ENCODE results near the gene RIN3. TPM values are rescaled to one million over a fixed set of nuclear protein-coding genes. Genes with fewer than 3 reads are reported as not detected.
A peak's percentile ranks its signal among the peaks of the same experiment; 100 is the strongest.

Gene RIN3
- total RNA-seq, 1 experiment from 2014 or later: 10.9 TPM

DNA sequence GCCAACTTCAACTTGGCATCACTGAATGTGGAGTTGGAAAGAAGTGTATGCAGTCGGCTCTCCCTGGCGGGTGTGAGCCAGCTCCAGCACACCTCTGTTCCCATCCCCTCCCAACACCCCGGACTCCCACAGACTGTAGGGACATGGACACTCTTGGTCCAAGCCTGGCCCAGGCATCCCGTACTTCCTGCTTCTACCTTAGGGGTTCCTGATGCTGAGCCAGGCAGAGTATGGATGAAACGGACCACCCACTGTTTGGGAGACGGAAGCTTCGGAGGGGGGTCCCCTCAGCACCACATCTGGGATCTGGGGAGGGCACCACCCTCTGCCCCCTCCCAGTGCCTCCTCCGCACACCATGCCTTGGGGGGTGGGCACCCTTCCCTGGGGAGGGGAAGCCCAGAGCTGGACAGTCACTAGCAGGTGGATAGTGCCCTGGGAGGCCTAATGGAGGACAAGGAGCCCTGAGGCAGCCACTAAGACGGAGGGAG, 172.9 kb downstream of the RIN3 start:
- TF ChIP-seq TCF7L2 (IDR thresholded peaks at IDR 0.05; ENCODE audit: low read depth, low read length) (no peak), POLR2AphosphoS5 (IDR thresholded peaks at IDR 0.05; ENCODE audit: low read depth, low read length) (no peak), SIN3A (IDR thresholded peaks at IDR 0.05; ENCODE audit: borderline replicate concordance, insufficient read depth, low read depth, low read length) (no peak)
- TF ChIP-seq, protein P1, sequence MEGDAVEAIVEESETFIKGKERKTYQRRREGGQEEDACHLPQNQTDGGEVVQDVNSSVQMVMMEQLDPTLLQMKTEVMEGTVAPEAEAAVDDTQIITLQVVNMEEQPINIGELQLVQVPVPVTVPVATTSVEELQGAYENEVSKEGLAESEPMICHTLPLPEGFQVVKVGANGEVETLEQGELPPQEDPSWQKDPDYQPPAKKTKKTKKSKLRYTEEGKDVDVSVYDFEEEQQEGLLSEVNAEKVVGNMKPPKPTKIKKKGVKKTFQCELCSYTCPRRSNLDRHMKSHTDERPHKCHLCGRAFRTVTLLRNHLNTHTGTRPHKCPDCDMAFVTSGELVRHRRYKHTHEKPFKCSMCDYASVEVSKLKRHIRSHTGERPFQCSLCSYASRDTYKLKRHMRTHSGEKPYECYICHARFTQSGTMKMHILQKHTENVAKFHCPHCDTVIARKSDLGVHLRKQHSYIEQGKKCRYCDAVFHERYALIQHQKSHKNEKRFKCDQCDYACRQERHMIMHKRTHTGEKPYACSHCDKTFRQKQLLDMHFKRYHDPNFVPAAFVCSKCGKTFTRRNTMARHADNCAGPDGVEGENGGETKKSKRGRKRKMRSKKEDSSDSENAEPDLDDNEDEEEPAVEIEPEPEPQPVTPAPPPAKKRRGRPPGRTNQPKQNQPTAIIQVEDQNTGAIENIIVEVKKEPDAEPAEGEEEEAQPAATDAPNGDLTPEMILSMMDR (IDR thresholded peaks at IDR 0.05): no peak
- TF ChIP-seq, protein P2, sequence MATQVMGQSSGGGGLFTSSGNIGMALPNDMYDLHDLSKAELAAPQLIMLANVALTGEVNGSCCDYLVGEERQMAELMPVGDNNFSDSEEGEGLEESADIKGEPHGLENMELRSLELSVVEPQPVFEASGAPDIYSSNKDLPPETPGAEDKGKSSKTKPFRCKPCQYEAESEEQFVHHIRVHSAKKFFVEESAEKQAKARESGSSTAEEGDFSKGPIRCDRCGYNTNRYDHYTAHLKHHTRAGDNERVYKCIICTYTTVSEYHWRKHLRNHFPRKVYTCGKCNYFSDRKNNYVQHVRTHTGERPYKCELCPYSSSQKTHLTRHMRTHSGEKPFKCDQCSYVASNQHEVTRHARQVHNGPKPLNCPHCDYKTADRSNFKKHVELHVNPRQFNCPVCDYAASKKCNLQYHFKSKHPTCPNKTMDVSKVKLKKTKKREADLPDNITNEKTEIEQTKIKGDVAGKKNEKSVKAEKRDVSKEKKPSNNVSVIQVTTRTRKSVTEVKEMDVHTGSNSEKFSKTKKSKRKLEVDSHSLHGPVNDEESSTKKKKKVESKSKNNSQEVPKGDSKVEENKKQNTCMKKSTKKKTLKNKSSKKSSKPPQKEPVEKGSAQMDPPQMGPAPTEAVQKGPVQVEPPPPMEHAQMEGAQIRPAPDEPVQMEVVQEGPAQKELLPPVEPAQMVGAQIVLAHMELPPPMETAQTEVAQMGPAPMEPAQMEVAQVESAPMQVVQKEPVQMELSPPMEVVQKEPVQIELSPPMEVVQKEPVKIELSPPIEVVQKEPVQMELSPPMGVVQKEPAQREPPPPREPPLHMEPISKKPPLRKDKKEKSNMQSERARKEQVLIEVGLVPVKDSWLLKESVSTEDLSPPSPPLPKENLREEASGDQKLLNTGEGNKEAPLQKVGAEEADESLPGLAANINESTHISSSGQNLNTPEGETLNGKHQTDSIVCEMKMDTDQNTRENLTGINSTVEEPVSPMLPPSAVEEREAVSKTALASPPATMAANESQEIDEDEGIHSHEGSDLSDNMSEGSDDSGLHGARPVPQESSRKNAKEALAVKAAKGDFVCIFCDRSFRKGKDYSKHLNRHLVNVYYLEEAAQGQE (IDR thresholded peaks at IDR 0.05; ENCODE audit: insufficient read depth in 1 of 2, low read depth in 2 of 2, low read length in 1 of 2): no peak
- Histone ChIP-seq H3K36me3 (ENCODE audit: control insufficient read depth, insufficient read depth, low read length) (no peaks in the 10 kb centered on the region), H3K4me3 (ENCODE audit: low read depth in 2 of 2, low read length in 2 of 2) (peak overlapping the region in 1 of 2 experiments; percentile 40; a peak in 1 of 4 replicates), H3K4me1 (ENCODE audit: control insufficient read depth, insufficient read depth, low read length) (no peaks in the 10 kb centered on the region), H3K9me3 (ENCODE audit: control insufficient read depth, insufficient read depth, low read depth, low read length) (no peaks in the 10 kb centered on the region), H3K27me3 (ENCODE audit: control insufficient read depth, insufficient read depth, low read length) (no peaks in the 10 kb centered on the region), H3K27ac (ENCODE audit: low read length) (no peak overlapping the region)
- DNase-seq (ENCODE audit: low read depth, low spot score): no peak
- in situ Hi-C loops (cut with HindIII; ENCODE audit: low pct_unique_long_range_greater_than_20kb, low sequenced_read_pairs): no loop called here
- no peak for ATAC-seq
- ChIA-PET POLR2A (interaction anchor here (0.6 kb wide), 1 partner anchor 218 kb away, joined by 3 read pairs; no protein-coding TSS in a partner anchor), CTCF (interaction anchor here (0.5 to 0.9 kb wide), 3 partner anchors 43 to 575 kb away, joined by 3 to 10 read pairs (median 8); no protein-coding TSS in a partner anchor)
- BruUV-seq (replicated peaks): no TSS peak
- intact Hi-C loops (cut with micrococcal nuclease; ENCODE audit: unreplicated experiment): no loop called here

DNA sequence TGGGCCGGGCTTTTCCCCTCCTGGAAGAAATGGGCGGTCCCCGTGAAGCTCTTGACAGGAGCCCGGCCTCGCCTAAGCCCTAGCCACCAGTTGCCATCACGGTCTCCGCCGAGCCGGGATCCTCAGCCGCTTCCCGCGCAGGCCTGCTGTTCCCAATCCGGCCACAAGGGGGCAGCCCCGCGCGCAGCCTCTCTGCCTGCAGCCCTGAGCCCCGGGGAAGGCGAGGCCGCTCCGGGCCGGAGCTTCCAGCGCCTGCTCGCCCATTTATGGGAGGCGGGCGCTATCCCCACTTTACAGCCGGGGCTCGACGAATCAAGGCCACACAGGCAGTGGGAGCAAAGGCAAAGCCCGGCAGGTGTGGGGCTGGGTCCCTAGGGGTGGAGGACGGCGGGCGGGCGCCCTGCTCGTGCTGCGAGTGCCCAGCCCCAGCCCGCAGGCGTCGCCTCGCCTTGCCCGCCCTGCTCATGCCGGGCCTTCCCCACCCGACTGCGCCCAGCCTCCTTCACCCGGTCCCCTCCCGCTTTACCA, 173.4 kb downstream of the RIN3 start:
- in situ Hi-C loops (cut with HindIII; ENCODE audit: low pct_unique_long_range_greater_than_20kb, low sequenced_read_pairs) (no loop called here), intact Hi-C loops (cut with micrococcal nuclease; ENCODE audit: unreplicated experiment) (no loop called here)
- TF ChIP-seq, protein P2 (IDR thresholded peaks at IDR 0.05; ENCODE audit: insufficient read depth in 1 of 2, low read depth in 2 of 2, low read length in 1 of 2): no peak
- no peak for TF ChIP-seq TCF7L2 (IDR thresholded peaks at IDR 0.05; ENCODE audit: low read depth, low read length)
- TF ChIP-seq, protein P1 (IDR thresholded peaks at IDR 0.05): peak; percentile 96
- TF ChIP-seq SIN3A (IDR thresholded peaks at IDR 0.05; ENCODE audit: borderline replicate concordance, insufficient read depth, low read depth, low read length): no peak
- no peak for TF ChIP-seq POLR2AphosphoS5 (IDR thresholded peaks at IDR 0.05; ENCODE audit: low read depth, low read length)

More for the DNA sequence above, 173.4 kb downstream of the RIN3 start:
- Histone ChIP-seq H3K4me1 (ENCODE audit: control insufficient read depth, insufficient read depth, low read length) (no peaks in the 10 kb centered on the region), H3K36me3 (ENCODE audit: control insufficient read depth, insufficient read depth, low read length) (no peaks in the 10 kb centered on the region), H3K27me3 (ENCODE audit: control insufficient read depth, insufficient read depth, low read length) (no peaks in the 10 kb centered on the region), H3K27ac (ENCODE audit: low read length) (no peak overlapping the region), H3K4me3 (ENCODE audit: low read depth in 2 of 2, low read length in 2 of 2) (peak overlapping the region; percentile 40 to 46), H3K9me3 (ENCODE audit: control insufficient read depth, insufficient read depth, low read depth, low read length) (no peaks in the 10 kb centered on the region)
- peak; percentile 84 for ATAC-seq
- ChIA-PET CTCF (interaction anchor here (0.5 to 1.2 kb wide), 3 partner anchors 80 to 576 kb away, joined by 6 to 10 read pairs (median 8); no protein-coding TSS in a partner anchor), POLR2A (interaction anchor here (0.6 kb wide), 1 partner anchor 218 kb away, joined by 3 read pairs; no protein-coding TSS in a partner anchor)
- BruUV-seq (replicated peaks): no TSS peak
- DNase-seq (ENCODE audit: low read depth, low spot score): no peak

Data from Panc1 (cell line).